SK-MEL-5 (cell line): ENCODE measurements around the gene CYLD. TPM values are rescaled to one million over a fixed set of nuclear protein-coding genes. Genes with fewer than 3 reads are reported as not detected.

Experiments
- DNase-seq: peaks from one replicate; pipeline ENCODE4 v3.0.0-alpha.2; 2016; ENCODE audit warnings: low read depth, low spot score
- in situ Hi-C: cut with HindIII; loops from 2 replicates; pipeline ENCODE4 v1.10.0; 2016; ENCODE audit warnings: low sequenced_read_pairs, high pct_unique_total_duplicates, low pct_unique_long_range_greater_than_20kb
- polyA plus RNA-seq, 2 experiments: library from polyadenylated mRNA; depleted of rRNA; stranded (reverse); fragments of >200 nt; gene quantifications; 2 replicates each; pipeline ENCODE4 v1.2.3, GENCODE V29; 2015
- total RNA-seq: library from RNA; depleted of rRNA; stranded (reverse); fragments of >200 nt; shearing (Covaris generic); gene quantifications from 2 replicates; pipeline ENCODE4 v1.2.3, GENCODE V29; 2014; rRNA removed

CYLD gene
- total RNA-seq: 7.7 and 13.4 TPM in 2 replicates
- 4.6 and 6.7 TPM in 2 replicates for polyA plus RNA-seq (2015; cell fraction: cytosol; rRNA removed)
- polyA plus RNA-seq (2015; cell fraction: nucleus; rRNA removed): 7.2 and 13.5 TPM in 2 replicates

DNA sequence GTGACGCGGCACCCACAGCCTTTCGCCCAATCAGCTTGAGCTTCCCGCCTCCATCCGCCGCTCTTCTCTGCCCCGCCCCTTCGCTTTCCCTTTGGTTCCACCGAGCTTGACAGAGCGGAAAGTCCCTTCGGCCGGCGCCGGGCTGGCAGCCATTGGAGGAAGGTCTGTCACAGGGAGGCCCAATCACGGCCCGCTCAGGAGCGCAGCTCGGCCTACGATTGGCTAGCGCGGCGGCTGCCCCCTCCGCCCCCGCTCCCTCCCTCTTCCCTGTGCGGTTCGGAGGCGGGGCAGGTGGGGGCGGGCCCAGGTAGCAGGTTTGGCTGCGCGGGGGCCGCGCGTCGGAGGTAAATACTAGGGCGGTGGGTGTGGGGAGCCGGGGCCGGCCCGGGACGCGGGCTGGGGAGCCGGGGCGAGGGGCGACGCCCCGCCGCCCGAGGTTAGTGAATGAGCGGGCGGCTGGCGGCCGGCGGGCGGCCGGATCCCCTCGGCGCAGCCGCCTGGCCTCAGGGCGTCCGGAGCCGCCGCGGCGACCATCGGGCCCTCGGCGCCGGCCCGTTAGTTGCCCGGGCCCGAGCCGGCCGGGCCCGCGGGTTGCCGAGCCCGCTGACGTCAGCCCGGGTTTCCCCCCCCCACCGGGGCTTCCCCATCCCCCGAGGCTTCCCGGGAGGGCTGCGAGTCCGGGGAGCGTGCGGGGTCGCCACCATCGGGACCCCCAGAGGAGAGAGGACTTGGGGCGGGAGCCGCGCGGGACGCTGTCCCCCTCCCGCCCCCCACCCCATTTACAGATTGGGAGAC, at the start of gene CYLD:
Gene CYLD, plus strand, starts transcription at position 306 of the 795 bp plus-strand sequence. CDS start 7,613 bp downstream, outside the sequence.
- in situ Hi-C loops: no loop called here
- peak; percentile 98 for DNase-seq

DNA sequence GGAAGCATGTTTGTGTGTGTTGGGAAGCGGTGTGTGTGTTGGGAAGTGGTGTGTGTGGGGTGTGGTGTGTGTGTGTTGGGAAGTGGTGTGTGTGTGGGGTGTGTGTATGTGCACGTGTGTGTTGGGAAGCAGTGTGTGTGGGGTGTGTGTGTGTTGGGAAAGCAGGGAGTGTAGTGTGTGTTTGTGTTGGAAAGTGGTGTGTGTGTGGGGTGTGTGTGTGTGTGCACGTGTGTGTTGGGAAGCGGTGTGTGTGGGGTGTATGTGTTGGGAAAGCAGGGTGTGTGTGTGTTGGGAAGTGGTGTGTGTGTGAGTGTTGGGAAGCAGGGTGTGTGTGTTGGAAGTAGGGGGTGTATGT, 49.3 kb upstream of the CYLD start:
- no peak for DNase-seq
- in situ Hi-C loops: no loop called here

DNA sequence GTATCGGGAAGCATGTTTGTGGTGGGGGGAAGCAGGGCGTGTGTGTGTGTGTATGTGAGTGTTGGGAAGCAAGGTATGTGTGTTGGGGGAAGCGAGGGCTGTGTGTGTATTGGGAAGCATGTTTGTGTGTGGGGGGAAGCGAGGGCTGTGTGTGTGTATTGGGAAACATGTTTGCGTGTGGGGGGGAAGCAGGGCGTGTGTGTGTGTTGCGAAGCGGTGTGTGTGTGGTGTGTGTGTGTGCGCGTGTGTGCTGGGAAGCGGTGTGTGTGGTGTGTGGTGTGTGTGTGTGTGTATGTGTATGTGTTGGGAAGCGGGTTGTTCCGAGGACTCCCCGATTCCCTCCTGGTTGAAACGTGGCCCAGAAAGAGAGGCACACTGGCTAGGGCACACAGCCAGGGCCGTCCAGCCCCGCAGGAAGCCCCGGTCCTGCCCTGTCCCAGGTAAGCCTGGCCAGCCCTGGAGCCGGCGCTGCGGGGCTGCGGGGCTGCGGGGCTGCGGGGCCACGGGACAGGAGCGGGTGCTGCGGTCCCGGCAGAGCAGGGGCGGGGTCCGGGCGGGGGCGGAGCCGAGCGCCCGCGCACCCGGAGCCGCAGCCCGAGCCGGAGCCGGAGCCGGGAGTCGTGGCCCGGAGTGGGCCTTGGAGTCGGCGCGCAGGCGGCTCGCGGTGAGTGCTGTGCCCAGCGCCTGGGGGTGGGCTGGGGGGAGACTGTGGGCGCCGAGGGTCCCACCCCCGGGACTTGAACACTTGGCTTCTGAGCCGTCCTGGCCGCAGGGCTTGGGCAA, 48.7 kb upstream of the CYLD start, which contains the start of gene NOD2:
Gene NOD2, plus strand, starts transcription at position 608 of the 783 bp plus-strand sequence. CDS start 5,890 bp downstream, outside the sequence.
- in situ Hi-C loops: no loop called here
- DNase-seq: no peak

DNA sequence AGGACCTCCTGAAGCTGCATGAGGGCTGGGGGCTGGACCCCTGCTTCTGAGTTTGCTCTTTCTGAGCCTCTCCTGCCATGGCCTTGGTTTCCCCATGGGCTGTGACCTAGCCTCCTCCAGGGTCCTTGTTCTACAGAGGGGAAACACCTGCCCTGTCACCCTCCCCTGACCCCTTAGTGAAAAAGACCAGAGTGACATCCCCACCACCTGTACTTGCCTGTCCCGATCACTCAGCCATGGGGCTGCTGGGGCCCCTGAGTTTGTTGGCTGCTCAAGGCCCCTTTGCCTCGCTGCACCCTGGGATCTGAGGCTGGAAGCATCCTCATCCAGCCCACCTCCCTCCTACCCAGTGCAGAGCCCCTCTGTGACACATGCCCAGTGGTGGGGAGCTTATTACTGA, 47.7 kb upstream of the CYLD start:
- in situ Hi-C loops: no loop called here

DNA sequence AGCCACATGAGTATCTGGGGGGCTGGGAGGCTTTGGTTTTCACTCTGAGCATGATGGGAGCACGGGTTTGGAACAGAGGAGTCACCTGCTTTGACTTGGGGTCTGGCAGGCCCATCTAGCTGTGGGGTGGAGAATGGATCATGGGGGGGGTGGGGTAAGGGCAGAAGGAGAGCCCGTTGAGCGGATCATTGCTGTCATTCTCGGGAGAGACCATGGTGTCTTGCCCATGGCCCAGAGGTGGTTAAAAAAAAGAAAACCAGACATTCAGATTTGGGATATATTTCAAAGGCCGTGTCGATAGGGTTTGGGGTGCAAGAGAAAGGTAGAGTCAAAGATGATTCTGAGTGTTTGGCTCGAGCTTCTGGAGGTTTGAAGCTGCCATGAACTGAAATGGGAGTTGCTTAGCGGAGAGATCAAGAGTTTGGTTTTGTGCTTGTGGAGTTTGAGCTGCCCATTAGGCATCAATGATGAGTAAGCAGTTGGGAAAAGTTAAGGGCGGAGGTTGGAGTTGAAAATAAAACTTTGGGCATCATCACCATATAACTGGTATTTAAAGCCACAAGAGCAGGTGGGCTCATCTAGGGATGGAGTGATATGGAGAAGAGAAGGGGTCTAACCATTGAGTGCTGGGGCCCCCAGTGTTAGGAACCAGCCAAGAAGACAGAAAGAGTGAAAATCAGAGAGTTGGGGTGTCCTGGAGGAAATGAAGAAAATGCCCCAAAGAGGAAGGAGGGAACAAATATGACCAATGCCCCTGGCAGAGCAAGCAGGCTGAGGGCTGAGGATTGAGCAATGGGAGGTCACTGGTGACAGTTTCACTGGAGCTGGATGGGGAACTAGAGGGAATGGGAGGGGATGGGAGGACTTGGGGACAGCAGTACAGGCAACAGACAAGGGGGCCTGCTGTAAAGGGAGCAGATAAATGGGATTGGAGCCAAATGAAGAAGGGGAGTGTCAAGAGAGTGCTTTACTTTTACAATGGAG, 46.6 kb upstream of the CYLD start:
- DNase-seq: no peak
- in situ Hi-C loops: no loop called here

More for the DNA sequence above, 47.7 kb upstream of the CYLD start:
- DNase-seq: no peak

DNA sequence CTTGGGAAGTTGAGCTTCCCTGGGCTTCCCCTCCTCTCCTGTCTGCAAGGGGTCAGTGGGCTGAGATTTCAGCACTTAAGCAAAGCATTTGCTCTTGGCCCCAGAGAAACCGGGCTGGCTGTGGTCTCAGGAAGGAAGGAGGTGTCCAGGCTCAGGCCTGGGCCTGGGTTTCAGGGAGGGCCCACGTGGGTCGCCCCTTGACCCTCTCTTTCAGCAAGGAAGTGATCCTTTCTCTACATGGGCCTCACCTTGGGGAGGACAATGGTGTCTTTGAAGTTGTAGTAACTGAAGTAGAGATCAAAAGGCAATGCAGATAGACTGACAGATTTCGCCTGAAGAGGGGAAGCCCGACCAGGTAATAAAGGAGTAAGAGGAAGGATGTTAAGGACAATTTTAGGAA, 45.8 kb upstream of the CYLD start:
- in situ Hi-C loops: no loop called here
- DNase-seq: no peak

DNA sequence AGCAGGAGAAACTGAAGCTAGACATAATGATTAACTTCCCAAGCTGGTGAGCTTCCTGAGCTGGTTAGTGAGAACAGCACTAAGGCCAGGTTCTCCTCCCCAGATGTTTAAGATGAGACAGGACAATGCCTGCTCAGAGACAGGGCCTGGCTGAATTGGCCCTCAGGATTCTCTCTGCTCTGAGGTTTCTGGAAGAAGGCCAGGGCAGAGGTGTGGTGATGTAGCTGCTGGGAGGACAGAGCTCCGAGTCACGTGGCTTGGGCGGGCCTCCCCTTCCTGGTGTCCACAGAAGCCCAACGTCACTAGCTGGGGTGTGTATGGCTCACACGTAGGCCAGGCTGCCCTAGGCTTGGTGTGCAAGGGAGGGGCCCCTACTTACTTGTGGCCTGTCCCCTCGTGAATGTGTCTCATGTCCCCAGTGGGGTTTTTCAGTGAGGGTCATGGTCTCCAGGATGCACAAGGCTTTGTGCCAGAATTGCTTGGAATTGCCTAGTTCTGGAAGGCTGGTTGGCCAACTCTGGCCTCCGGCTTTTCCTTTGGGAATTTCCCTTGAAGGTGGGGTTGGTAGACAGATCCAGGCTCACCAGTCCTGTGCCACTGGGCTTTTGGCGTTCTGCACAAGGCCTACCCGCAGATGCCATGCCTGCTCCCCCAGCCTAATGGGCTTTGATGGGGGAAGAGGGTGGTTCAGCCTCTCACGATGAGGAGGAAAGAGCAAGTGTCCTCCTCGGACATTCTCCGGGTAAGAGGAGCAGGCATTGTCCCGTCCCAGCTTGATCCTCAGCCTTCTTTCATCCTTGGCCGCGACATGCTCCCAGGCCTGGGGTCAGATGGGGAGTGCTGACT, 45.1 kb upstream of the CYLD start:
- in situ Hi-C loops: no loop called here
- DNase-seq: peak; percentile 19

DNA sequence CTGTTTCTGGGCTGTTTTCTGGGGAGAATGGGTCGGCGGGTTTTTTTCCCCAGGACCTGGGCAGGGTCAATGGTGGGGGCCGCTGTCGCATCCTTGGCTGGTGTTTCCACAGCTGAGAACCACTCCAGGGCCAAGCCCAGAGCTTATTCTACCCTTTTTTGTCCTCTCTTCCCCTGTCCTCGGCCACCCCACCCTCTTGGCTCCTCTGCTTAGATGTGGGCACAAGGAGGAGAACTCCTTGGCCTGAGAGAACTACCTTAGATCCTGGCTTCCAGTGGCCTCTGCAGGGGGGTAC, 44.5 kb upstream of the CYLD start:
- no peak for DNase-seq
- in situ Hi-C loops: no loop called here

DNA sequence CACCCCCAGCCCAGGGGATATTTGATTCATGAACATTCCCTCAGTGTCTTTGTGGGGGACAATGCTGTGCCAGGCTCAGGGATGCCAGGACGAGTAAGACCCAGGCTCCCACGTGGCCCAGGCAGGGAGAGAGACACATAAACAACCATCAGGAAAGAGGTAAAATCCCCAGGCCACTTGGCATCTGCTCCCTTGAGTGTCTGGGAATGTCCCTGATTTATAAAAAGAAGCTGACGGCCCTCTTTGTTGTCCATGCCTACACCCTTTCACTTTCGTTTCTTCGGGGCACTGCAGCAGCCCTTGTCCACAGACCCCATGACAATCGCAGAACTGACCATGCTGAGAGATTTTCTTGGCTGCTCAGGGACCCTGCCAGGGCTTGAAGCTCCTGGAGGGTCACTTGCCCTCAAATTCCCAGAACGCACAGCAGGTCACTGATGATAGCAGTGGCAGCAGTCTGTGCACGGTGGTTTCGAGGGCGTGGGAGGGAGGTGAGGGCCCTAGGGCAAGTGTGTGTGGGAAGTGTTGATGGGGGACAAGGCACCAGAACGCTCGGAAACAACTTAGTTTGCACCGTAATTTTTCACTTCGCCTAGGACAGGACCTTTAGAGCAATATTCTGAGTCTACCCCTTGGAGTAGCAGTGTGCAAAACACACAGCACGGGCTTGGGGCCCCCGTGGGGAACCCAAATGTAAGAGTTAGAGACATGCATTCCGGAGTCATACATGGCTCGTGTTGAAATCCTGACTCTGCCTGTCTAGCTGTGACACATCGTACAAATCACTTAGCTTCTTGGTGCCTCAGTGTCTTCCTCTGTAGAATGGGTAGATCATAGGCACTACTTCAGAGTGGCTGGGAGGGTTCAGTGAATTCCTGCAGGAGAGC, 43.8 kb upstream of the CYLD start:
- in situ Hi-C loops: no loop called here

DNA sequence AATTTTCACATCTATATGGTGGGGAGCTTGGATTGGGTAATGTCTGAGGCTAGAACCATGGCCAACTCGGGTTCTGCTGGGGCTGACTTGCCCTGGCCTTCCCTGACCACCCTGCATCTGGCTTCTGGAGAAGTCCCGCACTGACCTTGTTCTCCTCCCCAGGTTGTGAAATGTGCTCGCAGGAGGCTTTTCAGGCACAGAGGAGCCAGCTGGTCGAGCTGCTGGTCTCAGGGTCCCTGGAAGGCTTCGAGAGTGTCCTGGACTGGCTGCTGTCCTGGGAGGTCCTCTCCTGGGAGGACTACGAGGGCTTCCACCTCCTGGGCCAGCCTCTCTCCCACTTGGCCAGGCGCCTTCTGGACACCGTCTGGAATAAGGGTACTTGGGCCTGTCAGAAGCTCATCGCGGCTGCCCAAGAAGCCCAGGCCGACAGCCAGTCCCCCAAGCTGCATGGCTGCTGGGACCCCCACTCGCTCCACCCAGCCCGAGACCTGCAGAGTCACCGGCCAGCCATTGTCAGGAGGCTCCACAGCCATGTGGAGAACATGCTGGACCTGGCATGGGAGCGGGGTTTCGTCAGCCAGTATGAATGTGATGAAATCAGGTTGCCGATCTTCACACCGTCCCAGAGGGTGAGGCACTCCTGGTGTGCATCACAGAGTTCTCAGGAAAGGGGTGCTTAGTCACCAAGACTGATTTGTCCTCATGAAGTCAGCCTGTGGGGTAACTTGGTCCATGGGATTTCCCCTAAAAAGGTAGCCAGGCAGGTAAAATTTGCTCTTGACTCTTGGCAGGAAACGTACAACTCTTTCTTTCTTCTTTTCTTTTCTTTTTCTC, 42.3 kb upstream of the CYLD start:
- DNase-seq: no peak
- in situ Hi-C loops: no loop called here

More for the DNA sequence above, 43.8 kb upstream of the CYLD start:
- DNase-seq: peak; percentile 13

DNA sequence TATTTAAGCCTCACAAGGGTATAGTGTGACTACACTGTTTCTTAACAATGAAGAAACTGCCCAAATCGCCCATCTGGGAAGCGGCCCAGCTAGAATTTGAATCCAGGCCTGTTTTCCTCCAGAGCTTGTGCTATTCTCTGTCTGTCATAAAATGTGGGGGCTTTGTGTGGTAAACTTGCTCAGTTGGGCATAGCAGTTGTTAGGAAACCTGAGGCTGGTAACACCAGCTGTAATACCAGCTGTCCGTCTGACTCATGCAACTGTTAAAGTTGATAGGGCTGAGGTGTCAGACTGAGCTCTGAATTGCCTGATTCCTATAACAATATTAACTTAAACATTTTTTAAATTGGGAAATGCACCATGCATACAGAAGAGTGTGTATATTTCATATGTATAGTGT, 39.2 kb upstream of the CYLD start:
- no peak for DNase-seq
- in situ Hi-C loops: no loop called here

DNA sequence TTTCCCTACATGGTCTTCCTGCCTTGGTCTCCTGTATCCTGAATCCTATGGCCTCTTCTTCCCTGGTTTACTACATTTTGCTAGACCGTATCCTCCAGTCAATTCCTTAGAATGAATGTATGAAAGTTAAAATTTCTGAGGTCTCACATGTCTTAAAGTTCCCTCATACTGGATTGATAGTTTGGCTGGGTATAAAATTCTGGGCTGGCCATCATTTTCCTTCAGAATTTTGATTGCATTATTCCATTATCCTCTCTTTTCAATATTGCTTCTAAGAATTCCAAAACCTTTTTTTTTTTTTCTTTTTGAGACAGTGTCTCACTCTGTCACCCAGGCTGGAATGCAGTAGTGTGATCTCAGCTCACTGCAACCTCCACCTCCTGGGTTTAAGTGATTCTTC, 37.6 kb upstream of the CYLD start:
- DNase-seq: no peak
- in situ Hi-C loops: no loop called here

DNA sequence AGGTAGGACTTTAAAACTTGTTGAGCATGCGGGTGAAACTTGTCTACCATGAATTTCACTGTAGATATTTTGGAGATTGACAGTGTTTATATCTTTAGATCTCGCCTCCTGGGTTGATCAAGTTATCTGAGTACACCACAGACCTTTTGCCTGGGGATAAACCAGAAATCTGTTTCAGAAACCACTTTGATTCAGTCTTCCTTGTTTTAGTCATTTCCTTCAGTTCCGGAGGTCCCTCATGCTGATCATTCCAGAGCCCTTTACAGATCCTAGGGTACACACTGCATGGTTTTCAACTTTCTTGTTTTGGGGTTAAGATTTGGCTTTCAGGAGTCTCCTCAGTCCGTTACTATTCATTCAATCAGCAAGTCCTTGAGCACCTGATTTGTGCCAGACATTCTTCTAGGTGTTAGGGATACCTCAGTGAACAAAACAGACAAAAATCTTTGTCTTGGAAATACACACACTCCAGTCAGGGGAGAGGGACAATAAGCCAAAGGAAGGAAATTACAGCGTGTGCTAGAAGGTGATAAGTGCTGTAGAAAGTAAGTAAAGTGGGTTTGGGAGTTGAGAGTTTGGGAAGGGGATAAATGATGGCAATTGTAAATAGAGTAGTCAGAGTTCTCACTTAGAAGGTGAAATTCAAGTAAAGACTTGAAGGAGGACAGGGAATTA, 36.3 kb upstream of the CYLD start:
- in situ Hi-C loops: no loop called here
- DNase-seq: no peak

DNA sequence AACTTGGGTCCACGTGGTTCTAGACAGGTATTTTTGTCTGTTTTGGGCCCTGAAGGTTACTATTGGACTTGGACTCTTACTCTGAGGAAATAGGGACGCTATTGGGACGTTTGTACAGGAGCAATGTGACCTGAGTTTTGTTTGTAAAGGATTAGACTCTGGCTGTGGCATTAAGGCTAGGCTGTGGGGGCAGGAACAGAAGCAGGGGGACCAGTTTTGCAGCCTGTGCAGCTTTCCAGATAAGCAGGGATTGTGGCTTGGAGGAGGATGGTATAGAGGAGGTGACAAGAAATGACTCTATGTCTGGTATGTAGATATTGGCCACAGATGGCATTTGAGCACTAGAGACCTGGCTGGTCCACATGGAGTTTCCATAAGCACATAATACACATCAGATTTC, 35.6 kb upstream of the CYLD start:
- in situ Hi-C loops: no loop called here
- no peak for DNase-seq
